GM21737 (cell line): ENCODE measurements around the gene RIMBP3C.
"Not testable (repeated sequence)": the region's sequence is repeated elsewhere in the genome, so short reads cannot be mapped to it uniquely, and the experiment has no call there.

Experiments used
- ATAC-seq: cut with Tn5 transposase; IDR thresholded peaks from one replicate; pipeline ENCODE4 v1.9.1; 2021; ENCODE audit warnings: mild to moderate bottlenecking, moderate library complexity; ENCODE audit not compliant: unreplicated experiment

Gene RIMBP3C

DNA sequence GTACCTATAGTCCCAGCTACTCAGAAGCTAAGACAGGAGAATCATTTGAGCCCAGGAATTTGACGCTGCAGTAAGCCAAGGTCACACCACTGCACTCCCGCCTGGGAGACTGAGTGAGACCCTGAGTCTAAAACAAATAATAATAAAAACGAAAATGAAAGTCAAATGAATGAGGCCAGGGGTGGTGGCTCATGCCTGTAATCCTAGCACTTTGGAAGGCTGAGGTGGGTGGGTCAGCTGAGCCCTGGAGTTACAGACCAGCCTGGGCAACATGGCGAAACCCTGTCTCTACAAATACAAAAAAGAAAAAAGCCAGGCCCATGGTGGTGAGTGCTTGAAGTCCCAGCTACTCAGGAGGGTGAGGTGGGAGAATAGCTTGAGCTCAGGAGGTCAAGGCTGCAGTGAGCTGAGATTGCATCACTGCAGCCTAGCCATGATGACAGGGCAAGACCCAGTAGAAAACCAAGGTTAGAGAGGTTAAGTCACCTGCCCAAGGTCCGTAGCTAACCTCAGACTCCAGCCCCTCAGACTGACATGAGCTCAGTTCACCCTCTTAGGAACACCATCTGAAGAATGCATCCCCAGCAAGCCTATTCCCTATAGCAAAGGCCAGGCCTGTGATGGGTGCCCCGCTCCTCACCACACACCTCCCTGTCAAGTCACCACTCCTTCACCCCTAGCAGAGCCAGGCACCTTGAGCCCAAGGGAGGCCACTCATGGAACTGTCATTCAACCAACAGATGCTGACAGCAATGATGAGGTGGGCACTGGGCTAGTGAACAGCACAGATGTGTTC lies 24.4 kb downstream of the RIMBP3C start:
- not testable (repeated sequence) for ATAC-seq

DNA sequence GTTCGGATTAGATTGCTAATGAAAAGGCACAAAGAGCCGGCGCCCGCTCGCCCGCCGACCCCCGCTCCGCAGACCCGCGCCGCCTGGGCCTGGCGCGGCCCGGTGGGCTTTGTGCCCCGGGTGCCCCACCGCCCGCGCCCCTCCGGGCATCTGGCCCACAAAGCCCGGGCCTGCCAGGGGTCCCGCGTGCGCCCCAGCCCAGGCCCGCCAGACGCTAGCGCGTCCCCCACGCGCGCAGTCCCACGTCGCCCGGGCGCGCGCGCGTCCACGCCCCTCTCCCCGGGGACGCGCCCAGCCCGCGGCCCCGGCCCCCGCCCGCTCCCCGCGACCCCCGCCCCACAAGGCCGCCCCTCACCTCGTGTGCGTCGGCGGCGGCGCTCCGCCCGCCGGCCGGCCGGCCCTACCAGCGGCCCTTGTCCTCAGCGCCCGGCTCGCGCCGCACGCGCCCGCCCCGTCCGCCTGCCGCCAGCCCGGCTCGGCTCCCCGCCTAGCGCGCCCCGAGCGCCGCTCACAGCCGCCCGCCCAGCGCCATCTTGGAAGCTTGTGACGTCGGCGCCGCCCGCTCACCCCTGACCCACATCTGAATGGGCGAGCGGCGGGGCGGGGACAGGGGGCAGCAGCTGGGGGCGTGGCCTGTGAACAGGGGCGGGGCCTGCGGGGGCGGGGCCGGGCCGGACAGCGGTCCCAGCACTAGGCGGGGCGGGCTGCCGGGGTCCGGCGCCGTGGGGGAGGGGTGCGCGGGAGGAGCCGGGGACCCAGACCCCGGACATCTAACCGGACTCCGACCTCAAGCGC lies 34.1 kb downstream of the RIMBP3C start:
- ATAC-seq: peak; percentile 78

GRCh38 chr22:21516522-21516921 lies 34.7 kb downstream of the RIMBP3C start:
- peak; percentile 9 for ATAC-seq

- ATAC-seq: not testable (repeated sequence)
Measured at GRCh38 chr22:21515234-21515633, 36.0 kb downstream of the RIMBP3C start.

DNA sequence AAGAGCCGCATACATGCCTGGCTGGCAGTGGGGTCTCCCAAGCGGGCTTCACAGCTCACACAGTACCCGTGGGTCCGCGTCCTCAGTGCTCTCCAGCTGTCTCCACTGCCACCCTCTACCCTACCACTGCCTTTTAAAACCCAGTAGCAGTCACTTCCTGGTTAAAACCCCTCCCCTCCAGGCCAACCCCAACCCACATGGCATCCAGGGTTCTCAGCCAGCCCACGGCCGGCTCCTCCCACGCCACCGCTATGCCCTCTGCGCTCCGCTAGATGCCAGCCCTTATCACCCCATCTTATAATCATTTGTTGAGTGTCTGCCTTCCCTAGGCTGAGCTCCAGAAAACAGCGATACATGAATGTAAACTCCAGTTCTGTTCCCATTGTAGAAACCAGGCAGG lies 37.1 kb downstream of the RIMBP3C start:
- ATAC-seq: not testable (repeated sequence)

DNA sequence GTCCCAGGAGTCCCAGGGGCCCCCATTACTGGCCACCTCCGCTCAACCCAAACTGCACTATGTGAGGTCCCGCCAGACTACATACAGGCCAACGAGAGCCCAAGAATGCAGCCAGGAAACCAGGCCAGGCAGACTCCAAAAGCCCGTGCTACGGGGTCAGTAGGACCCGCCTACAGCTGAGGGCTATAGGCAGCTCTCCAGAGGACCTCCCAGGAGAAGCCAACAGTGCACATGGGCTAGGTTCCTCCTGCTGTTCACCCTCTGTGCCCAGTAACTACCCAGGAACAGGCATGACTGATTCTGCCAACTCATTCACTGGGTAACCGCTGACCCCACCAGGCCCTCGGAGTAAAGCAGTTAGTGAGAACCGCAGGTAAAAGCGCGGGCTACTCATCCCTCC lies 39.2 kb downstream of the RIMBP3C start:
- not testable (repeated sequence) for ATAC-seq

DNA sequence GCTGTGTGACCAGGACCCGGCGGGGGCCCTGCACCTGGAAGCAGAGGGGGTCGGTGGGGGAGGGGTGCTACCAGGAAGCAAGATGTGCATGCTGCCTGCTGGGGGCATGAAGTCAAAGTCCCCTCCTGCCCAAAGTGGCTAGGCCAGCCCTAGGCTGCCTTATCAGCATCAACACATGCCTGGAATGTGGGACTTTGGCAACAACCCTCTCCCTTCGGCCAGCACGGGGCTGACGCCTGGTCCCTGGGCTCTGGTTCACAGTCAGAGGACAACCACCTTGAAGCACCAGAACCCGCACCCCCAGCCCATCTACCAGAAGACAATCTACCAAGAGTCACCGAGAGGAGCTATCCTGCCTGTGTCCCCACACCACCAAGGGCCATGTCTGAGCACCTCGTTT lies 40.9 kb downstream of the RIMBP3C start:
- ATAC-seq: not testable (repeated sequence)

GRCh38 chr22:21499623-21500506 lies 51.4 kb downstream of the RIMBP3C start:
- not testable (repeated sequence) for ATAC-seq

- not testable (repeated sequence) for ATAC-seq
Measured at GRCh38 chr22:21498489-21498888, 52.8 kb downstream of the RIMBP3C start.

DNA sequence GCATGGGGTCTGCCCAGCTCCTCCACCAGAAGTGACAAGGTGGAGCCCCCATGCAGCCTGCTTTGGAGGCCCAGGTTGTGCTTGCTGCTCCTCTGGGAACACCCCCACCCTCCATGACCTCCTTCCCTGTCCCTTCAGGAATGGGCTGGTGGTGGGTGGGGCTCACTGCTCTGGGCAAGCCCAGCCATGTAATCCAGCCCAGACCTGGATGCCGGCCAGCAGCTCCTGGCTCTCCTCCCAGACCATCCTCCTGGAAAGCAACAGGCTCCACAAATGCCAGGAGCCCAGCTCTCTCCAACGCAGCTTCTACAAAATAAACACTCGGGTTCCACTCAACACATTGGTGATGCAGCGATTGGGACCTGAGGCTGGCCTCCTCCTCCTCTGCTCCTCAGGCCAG lies 53.3 kb downstream of the RIMBP3C start:
- ATAC-seq: not testable (repeated sequence)
